Testis (tissue), 3 donors: ENCODE data around the gene PTRH2. TPM values are rescaled to one million over a fixed set of nuclear protein-coding genes. Genes with fewer than 3 reads are reported as not detected.

Source experiments
- DNase-seq: peaks from one replicate; pipeline ENCODE4 v3.0.0-alpha.2; 2019
- H3K27ac ChIP-seq, 2 donors: fragments of 200-600 bp; sonication (generic); one replicate each; pipeline ENCODE4 v1.5.1; 2019
- H3K27me3 ChIP-seq: fragments of 200-600 bp; sonication (generic); one replicate; pipeline ENCODE4 v1.5.1; 2019
- H3K36me3 ChIP-seq: fragments of 200-600 bp; sonication (generic); one replicate; pipeline ENCODE4 v1.5.1; 2017; ENCODE audit warnings: low read depth; ENCODE audit errors: missing control alignments
- H3K4me1 ChIP-seq: fragments of 200-600 bp; sonication (generic); one replicate; pipeline ENCODE4 v1.5.1; 2019
- H3K4me3 ChIP-seq, 2 donors: fragments of 200-600 bp; sonication (generic); one replicate each; pipeline ENCODE4 v1.5.1; 2017 to 2019
- H3K9me3 ChIP-seq: fragments of 200-600 bp; sonication (generic); one replicate; pipeline ENCODE4 v1.5.1; 2017
- POLR2A ChIP-seq: fragments of 450-650 bp; IDR thresholded peaks from one replicate; pipeline ENCODE4 v1.6.1; 2017; ENCODE audit warnings: antibody characterized with exemption, mild to moderate bottlenecking, moderate library complexity
- WGBS, 2 donors: methylation state at CpG; one replicate each; pipeline ENCODE4 v1.1.5; 2018; 5-methylcytosine and 5-hydroxymethylcytosine counted together
- intact Hi-C: fragments of 100-400 bp; cut with DNase I; formaldehyde crosslinking; loops from one replicate; pipeline ENCODE4 v1.15.1; 2023; ENCODE audit warnings: low total_unique reads
- polyA plus RNA-seq: library from polyadenylated mRNA; stranded (reverse); fragments of 350-450 nt; fragmentation: Illumina TruSeq; extraction: RNeasy Lipid Tissue Mini Kit (QIAGEN cat#74804); gene quantifications from one replicate; pipeline ENCODE4 v1.2.3, GENCODE V29; 2014; ENCODE audit warnings: low read depth, low replicate concordance; ENCODE audit not compliant: insufficient read depth
- total RNA-seq, 2 donors: library from RNA; depleted of rRNA; stranded (reverse); fragments of >200 nt; gene quantifications; one replicate each; pipeline ENCODE4 v1.2.3, GENCODE V29; 2016
- TF ChIP-seq, protein P1 (sequence below), 3 experiments: fragments of 450-650 bp in 2 of 3; fragments of 200-600 bp in 1 of 3; sonication (generic) in 1 of 3; IDR thresholded peaks; one replicate each; pipeline ENCODE4 v1.5.1; 2016 to 2019; ENCODE audit warnings: antibody characterized with exemption in 3 of 3, mild to moderate bottlenecking in 2 of 3, moderate library complexity in 1 of 3

Gene PTRH2
- total and polyA plus RNA-seq, 3 donors from 2014 or later: 37.7 to 41.6 (median 40.5) TPM

DNA sequence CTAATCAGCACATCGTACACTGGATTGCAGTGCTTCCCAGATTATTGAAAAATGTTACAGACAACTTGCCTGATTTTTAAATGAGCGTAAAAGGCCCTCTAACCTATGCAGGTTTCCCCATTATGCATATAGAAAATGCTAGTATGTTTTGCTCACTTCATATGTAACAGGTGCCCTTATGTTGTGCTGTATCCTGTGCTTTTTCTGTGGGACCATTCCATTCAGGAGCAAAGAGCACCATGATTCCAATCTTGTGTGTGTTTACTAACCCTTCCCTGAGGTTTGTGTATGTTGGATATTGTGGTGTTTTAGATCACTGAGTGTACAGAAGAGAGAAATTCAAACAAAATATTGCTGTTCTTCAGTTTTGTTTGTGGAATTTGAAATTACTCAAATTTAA lies 12.9 kb downstream of the PTRH2 start:
- Histone ChIP-seq H3K36me3 (no peaks in the 10 kb centered on the region), H3K27ac (no peak overlapping the region), H3K9me3 (no peaks in the 10 kb centered on the region), H3K27me3 (no peaks in the 10 kb centered on the region), H3K4me3 (no peak overlapping the region), H3K4me1 (no peaks in the 10 kb centered on the region)
- DNase-seq: no peak
- WGBS, 2 donors: 64 to 85% methylated on average over 2 of the region's 2 CpGs
- intact Hi-C loops: no loop called here
- TF ChIP-seq, protein P1, sequence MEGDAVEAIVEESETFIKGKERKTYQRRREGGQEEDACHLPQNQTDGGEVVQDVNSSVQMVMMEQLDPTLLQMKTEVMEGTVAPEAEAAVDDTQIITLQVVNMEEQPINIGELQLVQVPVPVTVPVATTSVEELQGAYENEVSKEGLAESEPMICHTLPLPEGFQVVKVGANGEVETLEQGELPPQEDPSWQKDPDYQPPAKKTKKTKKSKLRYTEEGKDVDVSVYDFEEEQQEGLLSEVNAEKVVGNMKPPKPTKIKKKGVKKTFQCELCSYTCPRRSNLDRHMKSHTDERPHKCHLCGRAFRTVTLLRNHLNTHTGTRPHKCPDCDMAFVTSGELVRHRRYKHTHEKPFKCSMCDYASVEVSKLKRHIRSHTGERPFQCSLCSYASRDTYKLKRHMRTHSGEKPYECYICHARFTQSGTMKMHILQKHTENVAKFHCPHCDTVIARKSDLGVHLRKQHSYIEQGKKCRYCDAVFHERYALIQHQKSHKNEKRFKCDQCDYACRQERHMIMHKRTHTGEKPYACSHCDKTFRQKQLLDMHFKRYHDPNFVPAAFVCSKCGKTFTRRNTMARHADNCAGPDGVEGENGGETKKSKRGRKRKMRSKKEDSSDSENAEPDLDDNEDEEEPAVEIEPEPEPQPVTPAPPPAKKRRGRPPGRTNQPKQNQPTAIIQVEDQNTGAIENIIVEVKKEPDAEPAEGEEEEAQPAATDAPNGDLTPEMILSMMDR (IDR thresholded peaks at IDR 0.05): no peak
- no peak for TF ChIP-seq POLR2A

DNA sequence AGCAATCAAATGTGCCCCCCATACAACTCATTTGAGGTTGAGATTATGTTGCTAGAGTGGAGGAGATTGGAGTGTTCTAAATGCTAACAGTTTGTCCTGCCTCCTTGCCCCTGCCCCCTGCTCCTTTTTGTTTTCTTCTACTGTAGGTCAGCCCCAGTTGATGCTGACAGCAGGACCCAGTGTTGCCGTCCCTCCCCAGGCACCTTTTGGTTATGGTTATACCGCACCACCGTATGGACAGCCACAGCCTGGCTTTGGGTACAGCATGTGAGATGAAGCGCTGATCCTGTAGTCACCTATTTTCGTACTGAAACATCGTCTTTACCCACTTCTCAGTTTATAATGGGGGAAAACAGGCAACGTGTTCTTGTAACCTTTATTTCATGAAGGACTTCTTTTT lies 13.6 kb downstream of the PTRH2 start:
- Histone ChIP-seq H3K4me3 (no peak overlapping the region), H3K9me3 (no peaks in the 10 kb centered on the region), H3K27me3 (no peaks in the 10 kb centered on the region), H3K27ac (no peak overlapping the region), H3K36me3 (no peaks in the 10 kb centered on the region), H3K4me1 (no peaks in the 10 kb centered on the region)
- TF ChIP-seq, protein P1 (IDR thresholded peaks at IDR 0.05): no peak
- no peak for TF ChIP-seq POLR2A
- intact Hi-C loops: no loop called here
- WGBS, 2 donors: 82 to 87% methylated on average over 7 of the region's 7 CpGs
- no peak for DNase-seq

GRCh38 chr17:59688496-59688895 lies 18.7 kb downstream of the PTRH2 start:
- H3K36me3 ChIP-seq: no peaks in the 10 kb centered on the region
- intact Hi-C loops: no loop called here

DNA sequence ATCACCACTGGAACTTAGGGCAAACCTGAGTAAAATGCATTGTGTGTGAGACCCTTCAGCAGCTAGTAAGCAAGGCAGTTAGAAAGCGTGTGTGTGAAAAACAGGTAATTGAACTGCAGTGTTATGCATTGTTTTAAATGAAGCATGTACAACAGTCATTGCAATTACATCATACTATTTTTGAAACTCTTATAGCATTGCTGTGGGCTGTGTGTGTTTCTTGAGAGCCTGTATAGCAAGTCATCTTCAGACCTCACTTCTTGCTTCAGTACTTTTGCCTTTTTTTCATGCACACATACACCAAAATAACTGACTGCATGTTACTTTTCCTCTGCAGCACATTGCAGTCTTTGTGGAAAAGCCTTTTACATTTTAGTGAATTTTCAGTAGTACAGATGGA lies 19.2 kb downstream of the PTRH2 start:
- intact Hi-C loops: no loop called here
- H3K9me3 ChIP-seq: no peaks in the 10 kb centered on the region

More at GRCh38 chr17:59688496-59688895, 18.7 kb downstream of the PTRH2 start:
- Histone ChIP-seq H3K4me1 (no peaks in the 10 kb centered on the region), H3K4me3 (no peak overlapping the region), H3K9me3 (no peaks in the 10 kb centered on the region), H3K27ac (no peak overlapping the region), H3K27me3 (no peaks in the 10 kb centered on the region)
- WGBS, 2 donors: 67 to 76% methylated on average over 2 of the region's 2 CpGs
- TF ChIP-seq, protein P1 (IDR thresholded peaks at IDR 0.05): no peak
- no peak for TF ChIP-seq POLR2A
- no peak for DNase-seq

GRCh38 chr17:59684967-59685366 lies 22.3 kb downstream of the PTRH2 start:
- H3K4me3 ChIP-seq: no peak overlapping the region
- peaks cover 5% of the 10 kb centered on the region for H3K36me3 ChIP-seq
- no peaks in the 10 kb centered on the region for H3K9me3 ChIP-seq
- H3K27me3 ChIP-seq: no peaks in the 10 kb centered on the region
- WGBS, 2 donors: 61 to 72% methylated on average over 6 of the region's 6 CpGs
- no peak for TF ChIP-seq POLR2A
- TF ChIP-seq, protein P1 (IDR thresholded peaks at IDR 0.05): no peak
- no peaks in the 10 kb centered on the region for H3K4me1 ChIP-seq
- DNase-seq: no peak
- intact Hi-C loops: no loop called here
- no peak overlapping the region for H3K27ac ChIP-seq

More for the DNA sequence above, 19.2 kb downstream of the PTRH2 start:
- Histone ChIP-seq H3K4me1 (no peaks in the 10 kb centered on the region), H3K36me3 (no peaks in the 10 kb centered on the region), H3K27me3 (no peaks in the 10 kb centered on the region), H3K4me3 (no peak overlapping the region), H3K27ac (peak overlapping the region in 1 of 2 donors; percentile 7)
- 68 to 84% methylated on average over 1 of the region's 1 CpG for WGBS, 2 donors
- TF ChIP-seq, protein P1 (IDR thresholded peaks at IDR 0.05): no peak
- no peak for TF ChIP-seq POLR2A
- no peak for DNase-seq
